ENCODE measurements around the gene CDH4. TPM values are rescaled to one million over a fixed set of nuclear protein-coding genes. Genes with fewer than 3 reads are reported as not detected.

The CDH4 gene
- total RNA-seq, 1 experiment from 2014 or later = not detected

DNA sequence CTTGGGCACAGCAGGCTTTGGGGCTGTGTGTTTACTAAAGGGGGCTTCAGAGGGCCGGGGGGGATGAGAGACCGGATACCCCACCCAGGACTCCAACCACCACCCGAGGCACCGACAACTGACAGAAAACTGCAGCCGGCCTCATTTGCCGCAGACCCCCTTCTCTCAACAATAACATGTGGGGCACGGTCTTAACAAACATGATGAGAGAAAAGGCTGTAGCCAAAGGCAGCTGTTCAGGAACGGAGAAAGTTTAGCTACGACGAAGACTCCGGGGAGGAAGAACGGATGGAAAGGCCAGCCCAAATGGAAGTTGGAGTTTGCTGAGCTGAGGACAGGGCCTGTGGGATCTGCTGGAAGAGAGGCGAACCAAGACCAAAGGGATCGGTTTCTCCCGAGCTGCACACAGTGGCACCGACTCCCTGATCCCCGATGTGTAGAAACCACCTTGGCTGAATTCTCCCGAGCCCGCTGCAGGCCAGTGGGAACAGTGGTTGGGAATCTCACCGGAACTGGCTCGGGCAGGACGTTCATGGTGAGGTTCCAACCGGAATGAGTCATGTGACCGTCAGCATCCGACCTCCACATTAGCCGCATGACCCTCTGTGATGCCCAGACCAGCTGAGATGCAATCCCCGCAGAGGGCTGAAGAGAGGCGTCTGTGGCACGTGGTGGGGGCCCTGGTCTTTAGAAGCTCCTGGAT, 454.3 kb downstream of the CDH4 start:
- no peaks in the 10 kb centered on the region for H3K4me1 Mint-ChIP-seq (ENCODE audit: low read depth, unreplicated experiment)
- Histone ChIP-seq H3K4me3 (ENCODE audit: low read depth, low read length) (no peak overlapping the region), H3K4me1 (no peaks in the 10 kb centered on the region), H3K36me3 (ENCODE audit: control insufficient read depth, insufficient read depth, low read length) (no peaks in the 10 kb centered on the region), H3K27me3 (replicated peaks; ENCODE audit: control insufficient read depth, insufficient read depth, low read length) (0 out of 2 replicates have a peak, but pooled peaks cover 4% of the 10 kb centered on the region), H3K9me3 (peaks cover 15% of the 10 kb centered on the region; the same call in 1 of the 2 replicates)
- intact Hi-C loops (cut with micrococcal nuclease; ENCODE audit: unreplicated experiment) = no loop called here
- no peak overlapping the region for H3K4me3 Mint-ChIP-seq (ENCODE audit: unreplicated experiment)
- TF ChIP-seq, protein P1, sequence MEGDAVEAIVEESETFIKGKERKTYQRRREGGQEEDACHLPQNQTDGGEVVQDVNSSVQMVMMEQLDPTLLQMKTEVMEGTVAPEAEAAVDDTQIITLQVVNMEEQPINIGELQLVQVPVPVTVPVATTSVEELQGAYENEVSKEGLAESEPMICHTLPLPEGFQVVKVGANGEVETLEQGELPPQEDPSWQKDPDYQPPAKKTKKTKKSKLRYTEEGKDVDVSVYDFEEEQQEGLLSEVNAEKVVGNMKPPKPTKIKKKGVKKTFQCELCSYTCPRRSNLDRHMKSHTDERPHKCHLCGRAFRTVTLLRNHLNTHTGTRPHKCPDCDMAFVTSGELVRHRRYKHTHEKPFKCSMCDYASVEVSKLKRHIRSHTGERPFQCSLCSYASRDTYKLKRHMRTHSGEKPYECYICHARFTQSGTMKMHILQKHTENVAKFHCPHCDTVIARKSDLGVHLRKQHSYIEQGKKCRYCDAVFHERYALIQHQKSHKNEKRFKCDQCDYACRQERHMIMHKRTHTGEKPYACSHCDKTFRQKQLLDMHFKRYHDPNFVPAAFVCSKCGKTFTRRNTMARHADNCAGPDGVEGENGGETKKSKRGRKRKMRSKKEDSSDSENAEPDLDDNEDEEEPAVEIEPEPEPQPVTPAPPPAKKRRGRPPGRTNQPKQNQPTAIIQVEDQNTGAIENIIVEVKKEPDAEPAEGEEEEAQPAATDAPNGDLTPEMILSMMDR (IDR thresholded peaks at IDR 0.05; ENCODE audit: insufficient read depth in 1 of 2, low read depth in 1 of 2, low read length in 1 of 2, severe bottlenecking in 1 of 2, unreplicated experiment in 1 of 2) = no peak
- no peak for DNase-seq
- H3K27me3 Mint-ChIP-seq (ENCODE audit: insufficient read depth, unreplicated experiment) = peaks cover 43% of the 10 kb centered on the region
- no peaks in the 10 kb centered on the region for H3K36me3 Mint-ChIP-seq (ENCODE audit: insufficient read depth, unreplicated experiment)
- BruUV-seq (replicated peaks) = no TSS peak
- H3K9me3 Mint-ChIP-seq (ENCODE audit: unreplicated experiment) = peaks cover 8% of the 10 kb centered on the region
- no peak overlapping the region for H3K27ac Mint-ChIP-seq (ENCODE audit: unreplicated experiment)
- ChIA-PET POLR2A (no interaction called here), CTCF (no interaction called here)

DNA sequence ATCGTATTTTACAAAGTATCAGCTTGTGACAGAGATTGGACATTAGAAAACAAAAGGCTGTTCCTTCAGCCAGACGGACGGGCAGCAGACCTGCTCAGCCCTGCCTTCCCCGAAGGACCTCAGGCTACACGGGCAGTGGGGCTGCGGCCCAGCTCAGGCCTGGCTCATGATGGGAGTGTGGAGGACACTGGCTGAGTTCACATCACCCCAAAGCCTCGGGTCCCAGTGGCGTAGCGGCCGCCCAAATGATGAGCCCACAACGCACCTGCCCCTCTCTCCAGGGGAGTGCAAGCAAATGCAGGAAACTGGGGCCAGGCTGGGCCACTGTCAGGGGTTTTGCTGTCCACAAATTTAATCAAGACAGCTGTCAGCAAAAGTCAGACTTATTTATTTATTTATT, 456.8 kb downstream of the CDH4 start:
- H3K27ac Mint-ChIP-seq (ENCODE audit: unreplicated experiment) = no peak overlapping the region
- intact Hi-C loops (cut with micrococcal nuclease; ENCODE audit: unreplicated experiment) = no loop called here
- Histone ChIP-seq H3K4me1 (no peaks in the 10 kb centered on the region), H3K36me3 (ENCODE audit: control insufficient read depth, insufficient read depth, low read length) (no peaks in the 10 kb centered on the region), H3K9me3 (peaks cover 15% of the 10 kb centered on the region; the same call in 1 of the 2 replicates), H3K27me3 (replicated peaks; ENCODE audit: control insufficient read depth, insufficient read depth, low read length) (no peaks in the 10 kb centered on the region), H3K4me3 (ENCODE audit: low read depth, low read length) (no peak overlapping the region)
- CTCF ChIA-PET = no interaction called here
- POLR2A ChIA-PET = no interaction called here
- no peaks in the 10 kb centered on the region for H3K36me3 Mint-ChIP-seq (ENCODE audit: insufficient read depth, unreplicated experiment)
- no peak overlapping the region for H3K4me3 Mint-ChIP-seq (ENCODE audit: unreplicated experiment)
- peaks cover 12% of the 10 kb centered on the region for H3K9me3 Mint-ChIP-seq (ENCODE audit: unreplicated experiment)
- TF ChIP-seq, protein P1 (IDR thresholded peaks at IDR 0.05; ENCODE audit: insufficient read depth in 1 of 2, low read depth in 1 of 2, low read length in 1 of 2, severe bottlenecking in 1 of 2, unreplicated experiment in 1 of 2) = no peak
- no peaks in the 10 kb centered on the region for H3K4me1 Mint-ChIP-seq (ENCODE audit: low read depth, unreplicated experiment)
- H3K27me3 Mint-ChIP-seq (ENCODE audit: insufficient read depth, unreplicated experiment) = peaks cover 33% of the 10 kb centered on the region
- BruUV-seq (replicated peaks) = no TSS peak
- no peak for DNase-seq

DNA sequence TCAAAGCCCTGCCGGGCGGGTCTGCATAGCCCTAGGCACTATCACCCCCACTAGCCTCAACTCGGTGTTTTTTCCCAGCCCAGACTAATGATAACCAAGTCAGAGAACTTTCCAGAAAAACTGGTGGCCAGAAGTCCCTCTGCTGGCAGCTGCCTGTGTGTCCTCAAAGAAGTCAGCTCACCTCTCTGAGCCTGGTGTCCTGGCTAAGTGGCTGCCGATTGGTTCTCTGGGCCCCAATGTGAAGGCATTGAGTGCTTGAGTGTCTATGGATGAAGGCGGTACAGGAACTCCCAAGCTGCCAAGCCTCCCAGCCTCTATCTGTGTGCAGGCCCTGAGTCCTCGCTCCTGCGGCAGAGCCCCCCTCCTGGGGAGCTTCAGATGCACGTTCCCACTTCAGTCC, 458.0 kb downstream of the CDH4 start:
- no peaks in the 10 kb centered on the region for H3K4me1 ChIP-seq
- H3K36me3 Mint-ChIP-seq (ENCODE audit: insufficient read depth, unreplicated experiment) = no peaks in the 10 kb centered on the region
- no peaks in the 10 kb centered on the region for H3K4me1 Mint-ChIP-seq (ENCODE audit: low read depth, unreplicated experiment)
- H3K27ac Mint-ChIP-seq (ENCODE audit: unreplicated experiment) = no peak overlapping the region
- H3K4me3 ChIP-seq (ENCODE audit: low read depth, low read length) = no peak overlapping the region
- DNase-seq = no peak
- H3K4me3 Mint-ChIP-seq (ENCODE audit: unreplicated experiment) = no peak overlapping the region
- H3K9me3 ChIP-seq = peaks cover 15% of the 10 kb centered on the region; the same call in 1 of the 2 replicates
- CTCF ChIA-PET = no interaction called here
- H3K36me3 ChIP-seq (ENCODE audit: control insufficient read depth, insufficient read depth, low read length) = no peaks in the 10 kb centered on the region
- peaks cover 28% of the 10 kb centered on the region for H3K27me3 Mint-ChIP-seq (ENCODE audit: insufficient read depth, unreplicated experiment)
- H3K9me3 Mint-ChIP-seq (ENCODE audit: unreplicated experiment) = peaks cover 12% of the 10 kb centered on the region
- TF ChIP-seq, protein P1 (IDR thresholded peaks at IDR 0.05; ENCODE audit: insufficient read depth in 1 of 2, low read depth in 1 of 2, low read length in 1 of 2, severe bottlenecking in 1 of 2, unreplicated experiment in 1 of 2) = no peak
- no peaks in the 10 kb centered on the region for H3K27me3 ChIP-seq (replicated peaks; ENCODE audit: control insufficient read depth, insufficient read depth, low read length)
- intact Hi-C loops (cut with micrococcal nuclease; ENCODE audit: unreplicated experiment) = no loop called here
- no TSS peak for BruUV-seq (replicated peaks)
- POLR2A ChIA-PET = no interaction called here
